ENCODE results near the gene PLXNB2.

Gene PLXNB2

DNA sequence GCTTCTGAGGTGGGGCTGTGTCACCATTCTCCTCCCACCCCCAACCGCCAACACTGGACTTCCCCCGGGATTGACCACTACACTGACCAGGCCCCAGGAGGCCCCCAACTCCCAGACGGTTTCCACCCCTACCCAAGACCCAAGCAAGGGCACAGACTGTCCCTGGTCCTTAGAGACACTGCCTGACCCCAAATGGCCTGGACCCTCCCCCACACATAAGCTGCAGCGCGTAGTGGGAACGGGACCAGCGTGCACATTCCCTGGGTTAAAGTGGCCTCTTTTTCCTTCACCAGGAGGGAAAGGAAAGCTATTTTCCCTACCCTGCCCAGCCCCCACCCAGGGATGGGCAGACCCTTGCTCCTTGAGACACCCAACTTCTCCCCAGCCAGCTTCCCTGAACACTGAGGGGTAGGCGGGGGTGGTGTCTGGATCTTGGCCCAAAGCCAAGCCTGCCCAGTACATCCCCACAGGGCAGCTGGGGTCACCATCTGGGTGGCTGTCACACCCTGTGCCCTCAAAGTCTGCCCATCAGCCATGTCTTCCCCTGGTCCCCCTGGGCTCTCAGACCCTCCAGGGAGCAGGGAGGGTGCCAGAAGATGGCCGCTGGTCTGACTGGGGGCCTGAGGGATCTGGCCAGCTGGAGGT, 44.4 kb downstream of the PLXNB2 start:
- ATAC-seq (no peak), DNase-seq (no peak)
- Mint-ChIP-seq H3K27ac (no peak overlapping the region), H3K9me3 (no peaks in the 10 kb centered on the region), H3K4me1 (peaks cover 17% of the 10 kb centered on the region), H3K4me3 (no peak overlapping the region), H3K27me3 (peaks cover 65% of the 10 kb centered on the region)

DNA sequence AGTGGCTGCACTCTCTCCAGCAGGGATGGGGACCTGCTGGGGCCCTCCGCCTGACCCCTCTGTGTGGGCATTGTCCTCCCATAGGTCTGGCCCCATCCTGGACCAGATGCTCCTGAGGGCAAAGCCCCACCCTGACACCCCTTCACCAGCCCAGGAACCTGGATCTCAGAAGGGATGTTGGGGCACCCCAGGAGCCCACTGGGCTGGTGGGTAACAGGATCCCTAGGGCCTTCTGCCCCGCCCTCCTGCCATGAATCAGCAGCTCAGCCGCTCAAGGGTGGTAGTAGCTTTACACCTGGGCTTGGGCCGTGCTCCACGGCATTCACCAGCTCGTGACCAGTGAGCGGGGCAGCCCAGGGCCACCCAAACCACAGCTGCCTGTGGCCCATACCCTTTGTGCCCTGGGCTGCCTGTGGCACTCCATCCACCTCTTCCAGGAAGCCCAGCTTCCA, 45.0 kb downstream of the PLXNB2 start:
- ATAC-seq (peak; percentile 29), DNase-seq (no peak)
- Mint-ChIP-seq H3K27ac (peak overlapping the region in 1 of 2 donors; percentile 59), H3K27me3 (peaks cover 63% of the 10 kb centered on the region), H3K4me1 (peaks cover 15% of the 10 kb centered on the region), H3K4me3 (peak overlapping the region; percentile 70 to 73), H3K9me3 (no peaks in the 10 kb centered on the region)

DNA sequence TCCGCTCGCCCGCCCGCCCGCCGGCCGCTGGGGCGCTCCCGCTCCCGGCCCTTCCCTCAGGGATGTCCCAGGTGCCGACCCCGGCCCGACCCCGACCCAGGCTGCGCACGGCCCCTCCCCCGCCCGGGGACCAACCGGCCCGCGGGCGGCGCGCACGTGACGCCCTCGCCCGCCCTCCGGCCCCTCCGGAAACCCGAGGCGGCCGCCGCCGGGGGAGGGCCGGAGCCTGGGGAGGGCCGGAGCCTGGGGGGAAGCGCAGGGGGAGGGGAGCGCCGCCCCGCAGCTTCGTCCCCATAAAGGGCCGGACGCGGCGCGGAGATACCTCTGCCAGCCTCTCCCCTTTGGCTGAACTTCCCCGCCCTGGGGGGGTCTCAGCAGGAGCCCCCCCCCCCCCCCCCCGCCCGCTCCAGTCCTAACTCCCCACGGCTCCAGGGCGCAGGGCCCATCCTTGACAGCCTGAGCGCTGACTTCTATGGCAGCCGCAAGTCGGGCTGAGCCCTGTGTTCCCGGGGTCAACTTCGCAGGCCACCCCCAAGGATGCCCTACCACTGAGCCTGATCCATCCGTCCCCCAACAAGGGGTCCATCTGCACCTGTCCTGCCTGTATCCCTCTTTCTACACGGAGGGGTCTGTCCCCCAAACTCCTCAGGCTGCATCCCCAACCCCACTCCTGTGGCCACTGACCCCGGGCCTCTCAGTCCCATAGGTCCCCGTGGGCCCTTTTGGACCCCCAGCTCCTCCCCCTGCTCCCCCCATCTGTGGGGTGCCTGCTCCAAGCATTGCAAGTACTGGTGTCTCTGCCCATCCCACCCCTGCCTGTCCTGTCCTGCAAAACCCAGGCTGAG, 45.6 kb downstream of the PLXNB2 start, which contains the start of gene MAPK12:
TSS of gene MAPK12 (minus strand) at position 69 of the 845 bp plus-strand sequence. CDS start 174 bp downstream, outside the sequence.
- Mint-ChIP-seq H3K4me1 (peaks cover 15% of the 10 kb centered on the region), H3K27ac (peak within 1 kb of the TSS in 1 of 2 donors; percentile 59), H3K27me3 (peaks cover 63% of the 10 kb centered on the region), H3K4me3 (peak within 1 kb of the TSS; percentile 70 to 73), H3K9me3 (no peaks in the 10 kb centered on the region)
- DNase-seq = no peak
- no peak for ATAC-seq

DNA sequence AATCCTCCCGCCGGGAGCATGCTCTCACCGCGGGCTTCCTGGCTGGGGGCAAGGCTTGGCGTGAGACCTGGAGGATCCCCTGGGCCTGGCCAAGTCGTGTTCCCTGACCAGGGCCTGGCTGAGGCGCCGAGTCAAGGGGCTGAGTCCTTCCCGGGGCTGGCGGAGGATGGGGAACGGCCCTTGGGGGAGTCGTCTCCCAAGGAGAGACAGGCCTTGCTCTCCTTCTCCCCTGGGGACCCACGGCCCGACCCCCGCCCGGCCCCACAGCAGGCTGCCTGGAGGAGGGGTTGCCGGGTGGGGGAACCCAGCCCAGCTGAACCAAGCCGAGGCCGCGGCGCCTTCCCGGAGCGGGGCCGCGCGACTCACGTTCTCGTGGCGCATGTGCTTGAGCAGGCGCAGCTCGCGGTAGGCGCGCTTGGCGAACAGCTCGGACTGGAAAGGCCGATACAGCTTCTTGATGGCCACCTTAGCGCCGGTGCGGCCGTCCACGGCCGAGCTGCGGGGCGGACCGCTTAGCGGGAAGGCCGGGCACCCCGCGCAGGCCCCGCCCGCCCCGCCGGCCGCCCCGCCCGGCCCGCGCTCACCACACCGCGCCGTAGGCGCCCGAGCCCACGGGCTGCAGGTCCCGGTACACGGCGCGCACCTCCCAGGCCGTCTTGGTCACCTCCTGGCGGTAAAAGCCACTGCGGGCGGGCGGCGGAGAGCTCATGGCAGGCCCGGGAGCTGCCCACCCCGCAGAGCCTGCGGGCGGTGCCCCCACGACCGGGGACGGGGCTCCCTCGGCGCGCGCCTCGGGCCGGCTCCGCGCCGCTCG, 46.4 kb downstream of the PLXNB2 start:
- Mint-ChIP-seq H3K4me3 (peak overlapping the region in 1 of 2 donors; percentile 65), H3K4me1 (peaks cover 15% of the 10 kb centered on the region), H3K27me3 (peaks cover 63% of the 10 kb centered on the region), H3K27ac (no peak overlapping the region), H3K9me3 (no peaks in the 10 kb centered on the region)
- ATAC-seq (peak; percentile 48), DNase-seq (peak in 1 of 2 donors; percentile 43)

DNA sequence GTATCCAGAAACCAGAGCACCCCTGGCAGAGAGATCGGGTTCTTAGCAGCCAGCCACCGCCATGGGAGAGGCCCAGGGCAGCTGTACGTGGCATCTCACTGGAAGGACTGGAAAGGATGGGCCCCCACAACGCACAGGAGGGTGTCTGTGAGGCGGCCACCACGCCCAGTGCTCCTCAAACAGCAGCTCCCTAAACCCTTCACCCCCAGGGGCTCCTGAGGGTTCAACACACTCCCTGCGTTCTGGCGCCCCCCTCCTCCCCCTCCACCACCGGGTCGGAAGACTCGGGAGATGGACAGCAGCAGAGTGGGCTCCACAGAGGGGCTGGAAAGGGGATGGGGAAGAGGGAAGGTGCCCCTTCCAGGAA, 47.0 kb downstream of the PLXNB2 start:
- DNase-seq (no peak), ATAC-seq (no peak)
- peaks cover 62% of the 10 kb centered on the region for H3K27me3 Mint-ChIP-seq
- H3K4me1 Mint-ChIP-seq = peaks cover 15% of the 10 kb centered on the region
- H3K27ac Mint-ChIP-seq = no peak overlapping the region
- H3K9me3 Mint-ChIP-seq = no peaks in the 10 kb centered on the region
- H3K4me3 Mint-ChIP-seq = peak overlapping the region; percentile 22 to 65

DNA sequence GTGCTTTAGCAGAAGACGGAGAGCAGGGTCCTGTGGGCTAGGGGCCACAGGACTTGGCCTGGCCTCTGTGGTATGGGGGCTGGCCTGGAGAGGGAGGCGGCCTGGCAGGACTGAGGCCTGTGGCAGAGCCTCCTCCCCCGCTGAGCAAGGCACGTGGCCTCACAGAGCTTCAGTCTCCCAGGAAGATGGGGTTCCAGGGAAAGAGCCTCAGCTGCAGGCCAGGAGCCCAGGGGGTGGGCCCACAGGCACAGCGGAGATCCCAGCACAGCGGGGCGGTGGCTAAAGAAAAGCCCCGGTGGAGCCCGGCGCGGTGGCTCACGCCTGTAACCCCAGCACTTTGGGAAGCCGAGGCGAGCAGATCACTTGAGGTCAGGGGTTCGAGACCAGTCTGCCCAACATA, 48.1 kb downstream of the PLXNB2 start:
- DNase-seq (no peak), ATAC-seq (no peak)
- H3K4me3 Mint-ChIP-seq = no peak overlapping the region
- H3K9me3 Mint-ChIP-seq = no peaks in the 10 kb centered on the region
- H3K27ac Mint-ChIP-seq = no peak overlapping the region
- H3K4me1 Mint-ChIP-seq = peaks cover 15% of the 10 kb centered on the region
- H3K27me3 Mint-ChIP-seq = peaks cover 52% of the 10 kb centered on the region

DNA sequence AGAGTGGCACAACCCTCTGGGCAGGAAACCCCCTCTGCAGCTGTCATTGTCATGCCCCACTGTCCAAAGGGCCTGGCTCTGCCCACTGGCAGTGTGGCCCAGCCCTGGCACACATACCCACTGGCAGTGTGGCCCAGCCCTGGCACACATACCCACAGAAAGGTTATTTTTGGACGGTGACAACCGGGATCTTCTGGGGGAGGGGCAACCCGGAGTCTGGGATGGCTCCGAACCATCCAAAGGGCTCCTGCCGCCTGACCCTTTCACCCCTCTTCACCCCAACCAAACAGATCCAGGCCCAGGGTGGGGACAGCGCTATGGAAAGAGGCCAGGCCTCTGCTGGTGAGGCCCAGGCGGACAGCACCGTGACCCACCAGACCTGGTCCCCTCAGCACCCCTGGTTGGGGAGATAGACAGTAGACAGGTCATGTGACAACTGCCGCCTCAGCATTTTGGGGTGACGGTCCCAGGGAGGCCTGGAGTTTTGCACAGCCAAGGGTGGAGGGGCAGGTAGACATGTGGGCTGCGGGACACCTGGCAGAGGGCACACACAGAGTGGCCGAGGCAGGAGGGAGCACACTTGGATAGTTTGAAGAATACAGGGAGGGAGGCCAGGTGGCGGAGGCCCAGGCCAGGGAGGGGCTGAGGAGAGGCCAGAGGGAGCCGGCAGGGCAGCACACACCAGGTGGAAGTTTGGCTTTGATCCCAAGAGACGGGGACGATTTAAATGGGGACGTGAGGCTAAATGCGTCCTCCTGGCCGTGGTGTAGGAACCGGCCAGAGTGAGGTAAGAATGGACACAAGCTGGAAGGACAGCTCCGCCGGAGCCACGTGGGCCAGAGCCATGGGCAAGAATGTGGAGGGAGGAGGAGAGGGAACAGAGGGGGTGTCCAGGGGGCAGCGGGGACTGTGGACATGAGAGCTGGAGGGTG, 48.8 kb downstream of the PLXNB2 start:
- Mint-ChIP-seq H3K27ac (no peak overlapping the region), H3K4me3 (no peak overlapping the region), H3K9me3 (no peaks in the 10 kb centered on the region), H3K27me3 (peaks cover 45% of the 10 kb centered on the region), H3K4me1 (peaks cover 15% of the 10 kb centered on the region)
- ATAC-seq = no peak
- no peak for DNase-seq

DNA sequence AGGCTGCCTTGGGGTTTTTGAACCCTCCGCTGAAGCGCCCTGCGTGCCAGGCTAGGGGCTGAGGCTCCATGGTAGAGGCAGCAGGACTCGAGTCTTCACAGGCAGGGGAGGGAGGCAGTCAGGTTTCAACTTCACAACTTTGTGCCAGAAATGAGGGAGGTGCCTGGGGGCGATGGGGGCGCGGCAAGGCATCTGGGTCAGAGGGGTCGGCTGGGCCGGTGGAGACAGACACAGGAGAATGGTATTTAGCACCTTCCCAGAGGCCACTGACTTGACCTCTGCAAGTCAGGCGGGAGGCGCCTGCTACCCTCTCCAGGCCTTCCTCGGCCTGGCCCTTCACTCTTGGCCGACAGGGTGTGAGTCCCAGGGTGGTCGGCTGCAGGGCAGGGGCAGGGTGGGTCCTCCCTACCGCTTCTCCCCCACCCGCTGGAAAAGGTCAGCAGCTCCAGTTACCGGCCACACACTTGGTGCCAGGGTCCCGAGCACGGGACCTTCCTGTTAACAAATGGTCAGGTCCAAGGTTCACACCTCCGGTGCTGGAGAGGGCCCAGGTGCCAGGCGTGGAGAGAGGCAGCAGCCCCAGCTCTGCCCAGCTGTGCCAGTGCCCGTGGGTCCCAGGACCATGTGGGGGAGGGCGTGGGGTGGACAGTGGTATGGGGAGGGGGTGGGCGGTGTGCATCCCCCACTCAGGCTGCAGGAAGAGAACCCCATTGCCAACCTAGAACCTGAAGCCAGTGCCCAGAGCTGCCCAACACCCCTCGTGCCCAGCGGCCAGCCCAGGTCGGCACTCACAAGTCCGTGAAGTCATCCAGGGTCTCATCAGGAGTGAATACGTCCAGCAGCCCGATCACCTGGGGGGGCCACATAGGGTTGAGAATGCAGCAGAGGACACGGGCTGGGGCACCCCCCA, 49.7 kb downstream of the PLXNB2 start:
- peaks cover 10% of the 10 kb centered on the region for H3K4me1 Mint-ChIP-seq

DNA sequence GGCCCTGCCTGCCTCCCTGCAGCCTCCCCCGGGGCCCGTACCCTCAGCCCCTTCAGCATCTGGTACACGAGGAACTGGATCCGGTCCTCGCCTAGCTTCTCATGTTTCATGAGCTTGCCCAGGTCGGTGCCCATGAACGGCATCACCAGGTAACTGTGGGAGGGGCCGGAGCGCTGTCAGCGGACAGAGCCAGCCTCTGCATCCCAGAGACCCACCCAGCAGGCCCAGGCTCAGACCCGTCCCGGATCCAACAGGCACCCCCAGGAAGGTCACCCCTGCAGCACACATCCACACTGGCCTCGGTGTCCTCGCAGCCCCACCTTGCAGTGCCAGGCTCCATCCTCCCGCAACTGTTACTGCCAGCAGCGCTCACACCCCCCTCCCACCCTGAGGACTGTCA, 50.4 kb downstream of the PLXNB2 start:
- H3K4me1 Mint-ChIP-seq = peaks cover 8% of the 10 kb centered on the region
- no peaks in the 10 kb centered on the region for H3K9me3 Mint-ChIP-seq
- no peak for ATAC-seq
- H3K27me3 Mint-ChIP-seq = peaks cover 29% of the 10 kb centered on the region
- no peak overlapping the region for H3K27ac Mint-ChIP-seq
- no peak overlapping the region for H3K4me3 Mint-ChIP-seq
- no peak for DNase-seq

More for the DNA sequence above, 49.7 kb downstream of the PLXNB2 start:
- ATAC-seq = no peak
- Mint-ChIP-seq H3K4me3 (no peak overlapping the region), H3K27ac (no peak overlapping the region), H3K9me3 (no peaks in the 10 kb centered on the region), H3K27me3 (peaks cover 36% of the 10 kb centered on the region)
- DNase-seq = no peak

DNA sequence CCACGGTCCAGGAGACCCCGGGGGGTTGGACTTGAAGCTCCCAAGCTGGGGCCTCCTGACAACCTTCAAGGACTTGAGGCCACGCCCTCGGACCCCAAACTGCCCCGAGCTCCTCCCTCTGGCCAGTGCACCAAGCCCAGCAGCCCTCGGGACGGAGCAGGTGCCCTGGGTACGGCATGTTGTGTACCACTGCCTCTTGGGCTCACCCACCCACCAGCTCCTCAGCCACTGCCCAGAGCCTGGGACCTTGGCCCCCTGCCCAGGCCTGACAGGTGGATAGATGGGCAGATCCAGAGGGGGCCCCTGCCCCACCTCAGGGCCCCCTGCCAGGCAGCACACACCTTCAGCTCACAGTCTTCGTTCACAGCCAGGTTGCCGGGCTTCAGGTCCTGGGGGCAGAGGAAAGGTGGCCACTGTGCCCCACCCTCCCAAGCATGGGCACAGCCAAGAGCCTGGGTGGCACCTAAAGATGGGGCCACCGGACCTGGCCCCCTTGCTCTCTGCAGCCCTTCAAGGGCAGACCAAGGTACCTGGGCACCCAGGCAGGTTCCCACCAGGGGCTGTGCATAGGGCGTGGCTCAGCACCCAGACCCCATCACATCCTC, 51.1 kb downstream of the PLXNB2 start:
- H3K9me3 Mint-ChIP-seq = no peaks in the 10 kb centered on the region
- peaks cover 25% of the 10 kb centered on the region for H3K27me3 Mint-ChIP-seq
- ATAC-seq (no peak), DNase-seq (no peak)
- no peak overlapping the region for H3K27ac Mint-ChIP-seq
- no peak overlapping the region for H3K4me3 Mint-ChIP-seq
- H3K4me1 Mint-ChIP-seq = peaks cover 11% of the 10 kb centered on the region

DNA sequence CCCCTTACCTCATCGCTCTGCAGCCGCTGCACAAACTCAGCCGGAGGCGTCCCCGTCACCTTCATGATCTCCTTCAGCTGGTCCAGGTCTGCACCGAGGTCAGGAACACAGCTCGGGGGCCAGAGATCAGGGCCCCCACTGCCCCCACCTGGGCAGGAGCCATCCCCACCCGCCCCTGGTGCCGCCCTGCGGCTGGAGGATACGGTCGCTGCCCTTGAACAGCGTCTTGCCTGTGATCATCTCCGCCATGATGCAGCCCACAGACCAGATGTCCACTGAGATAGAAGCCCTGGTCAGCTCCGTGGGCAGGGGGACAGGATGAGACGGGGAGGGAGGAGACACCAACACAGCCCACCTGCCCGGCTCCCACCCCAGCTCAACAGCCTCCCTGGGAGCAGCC, 51.8 kb downstream of the PLXNB2 start:
- DNase-seq (no peak), ATAC-seq (no peak)
- Mint-ChIP-seq H3K27ac (no peak overlapping the region), H3K4me1 (peaks cover 11% of the 10 kb centered on the region), H3K27me3 (peaks cover 23% of the 10 kb centered on the region), H3K9me3 (no peaks in the 10 kb centered on the region), H3K4me3 (no peak overlapping the region)

DNA sequence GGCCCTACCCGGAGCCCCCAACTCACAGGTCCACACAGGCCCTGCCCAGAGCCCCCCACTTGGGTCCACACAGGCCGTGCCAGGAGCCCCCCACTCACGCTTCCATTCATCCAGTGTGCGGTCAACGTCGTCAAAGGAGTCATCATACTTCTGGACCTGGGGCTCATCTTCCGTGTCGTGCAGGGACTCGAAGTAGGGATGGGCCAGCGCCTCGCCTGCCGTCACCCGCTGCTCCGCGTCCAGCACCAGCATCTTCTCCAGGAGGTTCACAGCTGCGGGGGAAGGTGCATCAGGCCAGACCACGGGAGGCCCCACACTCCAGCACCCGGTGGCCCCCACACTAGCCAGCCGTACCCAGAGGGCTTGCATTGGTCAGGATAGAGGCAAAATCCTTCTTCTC, 52.3 kb downstream of the PLXNB2 start:
- H3K9me3 Mint-ChIP-seq = no peaks in the 10 kb centered on the region
- no peak overlapping the region for H3K27ac Mint-ChIP-seq
- ATAC-seq = no peak
- peaks cover 18% of the 10 kb centered on the region for H3K27me3 Mint-ChIP-seq
- peaks cover 15% of the 10 kb centered on the region for H3K4me1 Mint-ChIP-seq
- no peak for DNase-seq
- H3K4me3 Mint-ChIP-seq = no peak overlapping the region

DNA sequence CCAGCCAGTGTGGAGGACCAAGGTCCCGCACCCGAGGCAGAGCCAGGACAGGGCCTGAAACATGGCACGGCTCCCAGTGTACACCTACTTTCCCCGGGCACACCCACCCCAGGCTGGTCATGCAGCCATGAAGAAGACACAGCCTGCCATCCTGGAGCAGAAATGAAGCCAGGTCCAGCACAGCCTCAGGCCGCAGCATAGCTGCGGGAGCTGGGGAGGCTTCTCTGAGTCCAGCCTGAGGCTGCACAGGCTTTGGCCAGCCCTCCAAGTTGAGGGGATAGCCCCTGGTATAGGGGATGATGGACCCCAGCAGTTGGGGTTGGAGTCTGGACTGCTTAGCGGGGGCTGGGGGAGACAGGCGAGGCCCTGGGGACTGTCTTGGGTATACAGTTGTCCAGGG, 53.5 kb downstream of the PLXNB2 start:
- Mint-ChIP-seq H3K27me3 (peaks cover 7% of the 10 kb centered on the region), H3K4me3 (no peak overlapping the region), H3K9me3 (no peaks in the 10 kb centered on the region), H3K27ac (no peak overlapping the region), H3K4me1 (peaks cover 24% of the 10 kb centered on the region)
- DNase-seq (no peak), ATAC-seq (no peak)

Data from stimulated activated naive CD8-positive, alpha-beta T cell treated with anti-CD3 and anti-CD28 coated beads, Interleukin-15, amount 100 ng/mL, for 72 hours (primary cell).